Measurements from ENCODE around the gene CYP4Z1. TPM values are rescaled to one million over a fixed set of nuclear protein-coding genes. Genes with fewer than 3 reads are reported as not detected.
"Not testable (repeated sequence)": the region's sequence is repeated elsewhere in the genome, so short reads cannot be mapped to it uniquely, and the experiment has no call there.

The CYP4Z1 gene
- total RNA-seq, 6 donors from 2014 or later: 2.1 to 10.0 (median 6.6) TPM

- not testable (repeated sequence) for ATAC-seq (ENCODE audit: low FRiP score in 2 of 2); DNase-seq; H3K27ac ChIP-seq; H3K36me3 ChIP-seq; H3K4me1 ChIP-seq; H3K9me3 ChIP-seq; H3K4me3 ChIP-seq; H3K27me3 ChIP-seq
- WGBS, 2 donors: 62 to 87% methylated on average over 3 of the region's 3 CpGs
Measured at GRCh38 chr1:47157957-47158356, 90.9 kb downstream of the CYP4Z1 start.

GRCh38 chr1:47160716-47161115 lies 93.7 kb downstream of the CYP4Z1 start:
- DNase-seq: no peak
- TF ChIP-seq EP300 (IDR thresholded peaks at IDR 0.05): no peak
- no peak for TF ChIP-seq POLR2A (IDR thresholded peaks at IDR 0.05)
- no peak for TF ChIP-seq POLR2AphosphoS5 (IDR thresholded peaks at IDR 0.05)
- no peak for TF ChIP-seq CTCF (IDR thresholded peaks at IDR 0.05)

GRCh38 chr1:47161298-47162040 lies 94.4 kb downstream of the CYP4Z1 start:
- 64 to 80% methylated on average over 5 of the region's 5 CpGs for WGBS, 2 donors
- H3K27ac ChIP-seq: no peak overlapping the region
- no peaks in the 10 kb centered on the region for H3K9me3 ChIP-seq
- H3K36me3 ChIP-seq: no peaks in the 10 kb centered on the region
- no peak overlapping the region for H3K4me3 ChIP-seq
- ATAC-seq (ENCODE audit: low FRiP score in 2 of 2) (no peak), DNase-seq (no peak)
- no peaks in the 10 kb centered on the region for H3K4me1 ChIP-seq
- TF ChIP-seq CTCF (IDR thresholded peaks at IDR 0.05) (no peak), EP300 (IDR thresholded peaks at IDR 0.05) (no peak), POLR2A (IDR thresholded peaks at IDR 0.05) (no peak), POLR2AphosphoS5 (IDR thresholded peaks at IDR 0.05) (no peak)
- H3K27me3 ChIP-seq: no peaks in the 10 kb centered on the region

More at GRCh38 chr1:47160716-47161115, 93.7 kb downstream of the CYP4Z1 start:
- H3K4me1 ChIP-seq: no peaks in the 10 kb centered on the region
- H3K36me3 ChIP-seq: no peaks in the 10 kb centered on the region
- no peaks in the 10 kb centered on the region for H3K9me3 ChIP-seq
- no peaks in the 10 kb centered on the region for H3K27me3 ChIP-seq
- ATAC-seq (ENCODE audit: low FRiP score in 2 of 2): no peak
- no peak overlapping the region for H3K4me3 ChIP-seq
- H3K27ac ChIP-seq: no peak overlapping the region

GRCh38 chr1:47164552-47164951 lies 97.5 kb downstream of the CYP4Z1 start:
- Histone ChIP-seq H3K9me3 (no peaks in the 10 kb centered on the region), H3K27me3 (no peaks in the 10 kb centered on the region), H3K4me3 (no peak overlapping the region), H3K27ac (no peak overlapping the region), H3K4me1 (no peaks in the 10 kb centered on the region), H3K36me3 (no peaks in the 10 kb centered on the region)
- ATAC-seq (ENCODE audit: low FRiP score in 2 of 2): no peak
- TF ChIP-seq POLR2A (IDR thresholded peaks at IDR 0.05) (no peak), CTCF (IDR thresholded peaks at IDR 0.05) (no peak), POLR2AphosphoS5 (IDR thresholded peaks at IDR 0.05) (no peak), EP300 (IDR thresholded peaks at IDR 0.05) (no peak)
- DNase-seq: no peak

Other genes with a start within 250 kb of the CYP4Z1 start
- under 1 TPM in 1 of 6 donors, not detected in 5; 0.14 TPM for gene CYP4A11, start 125.8 kb upstream of the CYP4Z1 start, total RNA-seq
- gene CYP4X1, start 43.6 kb upstream of the CYP4Z1 start, total RNA-seq: 10 to 100 TPM in 5 of 6 donors, 1 to 10 TPM in 1; 8.9 to 61.3 (median 21.4) TPM
- 1 to 10 TPM in 4 of 6 donors, under 1 TPM in 2; 0.13 to 3.1 (median 1.6) TPM for gene CYP4A22, start 70.2 kb downstream of the CYP4Z1 start, total RNA-seq
- gene PDZK1IP1, start 122.8 kb downstream of the CYP4Z1 start, total RNA-seq: 10 to 100 TPM; 17.8 to 57.6 (median 41.4) TPM
- gene TAL1, start 165.0 kb downstream of the CYP4Z1 start, total RNA-seq: 10 to 100 TPM in 4 of 6 donors, 1 to 10 TPM in 2; 4.2 to 16.4 (median 10.8) TPM
- 1 to 10 TPM; 1.1 to 7.0 (median 2.9) TPM for gene STIL, start 246.9 kb downstream of the CYP4Z1 start, total RNA-seq

Measured in upper lobe of left lung (tissue), 6 donors.